ENCODE measurements around the gene NOL8.

The NOL8 gene

GRCh38 chr9:92350740-92351133, 25.6 kb upstream of the NOL8 start:
- TF ChIP-seq CTCF (IDR thresholded peaks at IDR 0.05; ENCODE audit: low read depth, low read length), result no peak
- H3K27me3 ChIP-seq, result no peaks in the 10 kb centered on the region
- no peaks in the 10 kb centered on the region for H3K4me1 ChIP-seq
- no peaks in the 10 kb centered on the region for H3K9me3 ChIP-seq
- peaks cover 21% of the 10 kb centered on the region for H3K36me3 ChIP-seq
- H3K4me3 ChIP-seq (ENCODE audit: low read depth, low read length), result no peak overlapping the region
- DNase-seq, result no peak

GRCh38 chr9:92349771-92350739, 24.9 kb upstream of the NOL8 start:
- Histone ChIP-seq H3K36me3 (peaks cover 21% of the 10 kb centered on the region), H3K4me3 (ENCODE audit: low read depth, low read length) (no peak overlapping the region), H3K27me3 (no peaks in the 10 kb centered on the region), H3K9me3 (no peaks in the 10 kb centered on the region), H3K4me1 (no peaks in the 10 kb centered on the region)
- no peak for DNase-seq
- no peak for TF ChIP-seq CTCF (IDR thresholded peaks at IDR 0.05; ENCODE audit: low read depth, low read length)

- Histone ChIP-seq H3K36me3 (peaks cover 12% of the 10 kb centered on the region), H3K27me3 (no peaks in the 10 kb centered on the region), H3K9me3 (no peaks in the 10 kb centered on the region), H3K4me3 (ENCODE audit: low read depth, low read length) (no peak overlapping the region), H3K4me1 (peaks cover 8% of the 10 kb centered on the region)
- no peak for DNase-seq
- no peak for TF ChIP-seq CTCF (IDR thresholded peaks at IDR 0.05; ENCODE audit: low read depth, low read length)
Observed at GRCh38 chr9:92345582-92345981, 20.4 kb upstream of the NOL8 start.

GRCh38 chr9:92342825-92343488, 17.8 kb upstream of the NOL8 start:
- no peak overlapping the region for H3K4me3 ChIP-seq (ENCODE audit: low read depth, low read length)
- DNase-seq, result no peak
- no peaks in the 10 kb centered on the region for H3K27me3 ChIP-seq
- no peaks in the 10 kb centered on the region for H3K9me3 ChIP-seq
- TF ChIP-seq CTCF (IDR thresholded peaks at IDR 0.05; ENCODE audit: low read depth, low read length), result no peak
- H3K4me1 ChIP-seq, result peaks cover 8% of the 10 kb centered on the region
- peaks cover 18% of the 10 kb centered on the region for H3K36me3 ChIP-seq

GRCh38 chr9:92341578-92341977, 16.4 kb upstream of the NOL8 start:
- H3K4me3 ChIP-seq (ENCODE audit: low read depth, low read length), result no peak overlapping the region
- H3K9me3 ChIP-seq, result no peaks in the 10 kb centered on the region
- TF ChIP-seq CTCF (IDR thresholded peaks at IDR 0.05; ENCODE audit: low read depth, low read length), result no peak
- H3K27me3 ChIP-seq, result no peaks in the 10 kb centered on the region
- H3K36me3 ChIP-seq, result peaks cover 20% of the 10 kb centered on the region
- DNase-seq, result peak; percentile 55
- peaks cover 8% of the 10 kb centered on the region for H3K4me1 ChIP-seq

- H3K27me3 ChIP-seq, result no peaks in the 10 kb centered on the region
- peaks cover 16% of the 10 kb centered on the region for H3K36me3 ChIP-seq
- H3K9me3 ChIP-seq, result no peaks in the 10 kb centered on the region
Observed at GRCh38 chr9:92333282-92333634, 8.1 kb upstream of the NOL8 start.

More at GRCh38 chr9:92333282-92333634, 8.1 kb upstream of the NOL8 start:
- no peaks in the 10 kb centered on the region for H3K4me1 ChIP-seq
- TF ChIP-seq CTCF (IDR thresholded peaks at IDR 0.05; ENCODE audit: low read depth, low read length), result no peak
- DNase-seq, result no peak
- no peak overlapping the region for H3K4me3 ChIP-seq (ENCODE audit: low read depth, low read length)
